ENCODE measurements around the gene FXR2. TPM values are rescaled to one million over a fixed set of nuclear protein-coding genes. Genes with fewer than 3 reads are reported as not detected.

FXR2 gene
- total and polyA plus RNA-seq, 10 of the 15 experiments (the other 5 are each of a cell fraction or from before 2014, with no cell fraction given), result 1.6 to 33.3 (median 22.0) TPM

DNA sequence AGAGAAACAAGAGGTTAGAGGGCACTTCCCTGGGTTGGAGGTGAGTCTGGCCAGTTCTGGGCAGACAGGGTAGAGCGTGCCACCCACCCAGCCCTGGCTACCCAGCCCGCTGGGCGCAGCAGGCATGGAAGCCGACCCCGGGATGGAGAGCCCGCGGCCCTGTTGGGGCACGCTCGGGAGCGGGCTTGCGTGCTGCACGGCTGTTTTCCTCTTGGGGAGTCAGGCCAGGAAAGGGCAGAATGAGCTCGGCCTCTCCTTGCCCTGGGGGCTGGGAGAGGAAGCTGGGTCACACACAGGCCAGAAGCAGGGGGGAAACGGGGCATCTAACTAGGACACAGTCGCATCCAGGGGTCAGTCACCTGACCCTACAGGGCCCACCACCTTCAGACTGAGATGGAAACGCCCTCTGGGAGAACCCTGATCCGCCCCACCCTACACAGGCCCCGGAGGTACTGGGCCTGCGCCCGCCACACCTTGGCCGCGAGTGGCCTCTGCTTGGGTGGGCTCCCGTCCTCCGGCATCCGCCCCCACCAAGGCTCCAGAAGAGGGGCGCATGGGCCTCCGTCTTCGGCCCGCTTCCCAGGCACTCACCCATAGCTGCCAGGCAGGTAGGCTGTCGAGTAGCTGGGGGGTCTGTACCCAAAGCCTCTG, 26.0 kb downstream of the FXR2 start:
- no peaks in the 10 kb centered on the region for H4K20me1 ChIP-seq (ENCODE audit: control insufficient read depth, insufficient read depth)
- in situ Hi-C loops (cut with MboI), result no loop called here
- SMC1A ChIA-PET (ENCODE audit: uncharacterized antibody, unreplicated experiment), result interaction anchor here (0.7 to 1.6 kb wide), 5 partner anchors 9 to 233 kb away, joined by 3 to 8 read pairs (median 3); partner anchors contain the start of genes CD68, TP53 and WRAP53
- H3K27ac ChIP-seq (ENCODE audit: control insufficient read depth, insufficient read depth), result no peak overlapping the region
- CTCF ChIA-PET, result interaction anchor here (0.7 to 2.6 kb wide), 13 partner anchors 8 to 233 kb away, joined by 3 to 14 read pairs (median 5); partner anchors contain the start of genes SENP3, TMEM95, TP53 and WRAP53
- no TSS peak for BruUV-seq (replicated peaks)
- no peak for FAIRE-seq
- no peaks in the 10 kb centered on the region for H3K27me3 ChIP-seq (replicated peaks in 1 of 2; ENCODE audit: control insufficient read depth in 2 of 2, insufficient read depth in 2 of 2, low read length in 1 of 2)
- no peak for ATAC-seq
- no peak overlapping the region for H3K4me3 ChIP-seq
- no peaks in the 10 kb centered on the region for H3K9me3 ChIP-seq (replicated peaks; ENCODE audit: control insufficient read depth, insufficient read depth, low read length)
- no peak overlapping the region for H3K4me2 ChIP-seq (ENCODE audit: control insufficient read depth, insufficient read depth)
- TF ChIP-seq NR2C2 (IDR thresholded peaks at IDR 0.05; ENCODE audit: borderline replicate concordance, control insufficient read depth, insufficient read length, low read depth) (no peak), FOXM1 (IDR thresholded peaks at IDR 0.05; ENCODE audit: low read depth, low read length) (no peak), ZNF622 (IDR thresholded peaks at IDR 0.05) (no peak), SIN3A (IDR thresholded peaks at IDR 0.05; ENCODE audit: low read depth, low read length) (no peak), ZNF24 (IDR thresholded peaks at IDR 0.05) (no peak), SMARCA5 (IDR thresholded peaks at IDR 0.05) (no peak), NFYB (IDR thresholded peaks at IDR 0.05; ENCODE audit: insufficient read depth, low read depth, low read length) (no peak), CHD4 (IDR thresholded peaks at IDR 0.05) (no peak), RELA (IDR thresholded peaks at IDR 0.05; ENCODE audit: borderline replicate concordance, partially characterized antibody) (no peak)
- TF ChIP-seq, protein P1, sequence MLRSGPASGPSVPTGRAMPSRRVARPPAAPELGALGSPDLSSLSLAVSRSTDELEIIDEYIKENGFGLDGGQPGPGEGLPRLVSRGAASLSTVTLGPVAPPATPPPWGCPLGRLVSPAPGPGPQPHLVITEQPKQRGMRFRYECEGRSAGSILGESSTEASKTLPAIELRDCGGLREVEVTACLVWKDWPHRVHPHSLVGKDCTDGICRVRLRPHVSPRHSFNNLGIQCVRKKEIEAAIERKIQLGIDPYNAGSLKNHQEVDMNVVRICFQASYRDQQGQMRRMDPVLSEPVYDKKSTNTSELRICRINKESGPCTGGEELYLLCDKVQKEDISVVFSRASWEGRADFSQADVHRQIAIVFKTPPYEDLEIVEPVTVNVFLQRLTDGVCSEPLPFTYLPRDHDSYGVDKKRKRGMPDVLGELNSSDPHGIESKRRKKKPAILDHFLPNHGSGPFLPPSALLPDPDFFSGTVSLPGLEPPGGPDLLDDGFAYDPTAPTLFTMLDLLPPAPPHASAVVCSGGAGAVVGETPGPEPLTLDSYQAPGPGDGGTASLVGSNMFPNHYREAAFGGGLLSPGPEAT (IDR thresholded peaks at IDR 0.05; ENCODE audit: low read depth), result no peak
- intact Hi-C loops (cut with micrococcal nuclease; ENCODE audit: unreplicated experiment), result no loop called here
- peaks cover 13% of the 10 kb centered on the region for H3K79me2 ChIP-seq (ENCODE audit: control insufficient read depth, insufficient read depth, low read length)
- 85% methylated on average over 29 of the region's 30 CpGs for WGBS (ENCODE audit: insufficient coverage, insufficient replicate concordance, low lambda C conversion rate, missing lambda C conversion rate)
- no peak for DNase-seq (ENCODE audit: low read depth, low spot score)
- no peak overlapping the region for H2AFZ ChIP-seq (ENCODE audit: control insufficient read depth, low read depth, low read length)
- POLR2A ChIA-PET, result no interaction called here
- H3K9ac ChIP-seq (ENCODE audit: control insufficient read depth, insufficient read depth, low read length), result no peak overlapping the region
- H3K4me1 ChIP-seq (ENCODE audit: control insufficient read depth, insufficient read depth, low read length), result peaks cover 3% of the 10 kb centered on the region; the same call in 1 of the 2 replicates
- H3K36me3 ChIP-seq (ENCODE audit: control insufficient read depth in 2 of 2, insufficient read depth in 2 of 2, low read length in 1 of 2), result peaks cover 7 to 17% of the 10 kb centered on the region in 2 experiments
- RAD21 ChIA-PET (ENCODE audit: unreplicated experiment), result interaction anchor here (0.9 to 1.4 kb wide), 6 partner anchors 10 to 99 kb away, joined by 3 to 5 read pairs (median 3); partner anchors contain the start of genes CD68, SAT2 and WRAP53
